ENCODE results near the gene SENP7. TPM values are rescaled to one million over a fixed set of nuclear protein-coding genes. Genes with fewer than 3 reads are reported as not detected.
A peak's percentile ranks its signal among the peaks of the same experiment; 100 is the strongest.

Gene SENP7
- polyA plus RNA-seq (264 and 273 TPM in 2 replicates), polyA minus RNA-seq (257 and 275 TPM in 2 replicates)

- TF ChIP-seq POLR2AphosphoS5 (IDR thresholded peaks at IDR 0.05) = peak; percentile 79
- TF ChIP-seq EZH2 (IDR thresholded peaks at IDR 0.05; ENCODE audit: borderline replicate concordance, insufficient read depth, low read length, poor library complexity, severe bottlenecking) = no peak
- no peak for TF ChIP-seq CTCF (IDR thresholded peaks at IDR 0.05; ENCODE audit: poor library complexity, severe bottlenecking)
- no peak for TF ChIP-seq RAD21 (conservative IDR thresholded peaks at IDR 0.05)
- TF ChIP-seq EP300 (conservative IDR thresholded peaks at IDR 0.05; ENCODE audit: poor library complexity, severe bottlenecking) = peak; percentile 41
- TF ChIP-seq TAF1 (IDR thresholded peaks at IDR 0.05; ENCODE audit: low read depth) = peak; percentile 75
- TF ChIP-seq SMC3 (conservative IDR thresholded peaks at IDR 0.05; ENCODE audit: poor library complexity) = no peak
- TF ChIP-seq REST (IDR thresholded peaks at IDR 0.05; ENCODE audit: borderline replicate concordance) = peak; percentile 87
- TF ChIP-seq MXI1 (conservative IDR thresholded peaks at IDR 0.05; ENCODE audit: poor library complexity, severe bottlenecking) = peak; percentile 63
- Histone ChIP-seq H2AFZ (ENCODE audit: low read depth, low read length) (peak within 1 kb of the TSS; percentile 94), H3K9me2 (ENCODE audit: insufficient read depth, low read length) (no peaks in the 10 kb centered on the region)
These were observed at the start of gene SENP7 for GRCh38 chr3:101512646-101513418. Gene SENP7, minus strand, starts transcription at chr3:101513212. Its CDS starts 82 bp downstream, at chr3:101513130.

GRCh38 chr3:101561630-101562328, 48.8 kb upstream of the SENP7 start, which contains the start of gene TRMT10C:
Gene TRMT10C, plus strand, starts transcription at chr3:101561868. Its CDS starts 2,914 bp downstream, at chr3:101564782.
- Histone ChIP-seq H3K79me2 (replicated peaks; ENCODE audit: insufficient read depth, low read length) (peaks cover 28% of the 10 kb centered on the region), H4K20me1 (ENCODE audit: insufficient read depth) (no peaks in the 10 kb centered on the region), H3K27ac (ENCODE audit: low read length) (peak within 1 kb of the TSS; percentile 82), H3F3A (ENCODE audit: insufficient read depth, low read length, poor library complexity, severe bottlenecking) (no peaks in the 10 kb centered on the region), H3K4me2 (ENCODE audit: low read length) (peak within 1 kb of the TSS; percentile 81), H2AFZ (ENCODE audit: low read depth, low read length) (peak within 1 kb of the TSS; percentile 99), H3K9ac (ENCODE audit: low read length) (peak within 1 kb of the TSS; percentile 81), H3K36me3 (ENCODE audit: insufficient read depth, low read length) (peaks cover 7% of the 10 kb centered on the region), H3K9me3 (ENCODE audit: low read length) (no peaks in the 10 kb centered on the region), H3K4me3 (ENCODE audit: low read length) (peak within 1 kb of the TSS; percentile 91), H3K9me2 (ENCODE audit: insufficient read depth, low read length) (no peaks in the 10 kb centered on the region), H3K27me3 (ENCODE audit: insufficient read depth, low read depth, low read length) (no peaks in the 10 kb centered on the region)
- TF ChIP-seq CTCF (IDR thresholded peaks at IDR 0.05; ENCODE audit: poor library complexity, severe bottlenecking) (no peak), TAF1 (IDR thresholded peaks at IDR 0.05; ENCODE audit: low read depth) (no peak), REST (IDR thresholded peaks at IDR 0.05; ENCODE audit: borderline replicate concordance) (peak; percentile 47), POLR2AphosphoS5 (IDR thresholded peaks at IDR 0.05) (peak; percentile 94), MXI1 (conservative IDR thresholded peaks at IDR 0.05; ENCODE audit: poor library complexity, severe bottlenecking) (peak; percentile 98), RAD21 (conservative IDR thresholded peaks at IDR 0.05) (peak; percentile 30), EZH2 (IDR thresholded peaks at IDR 0.05; ENCODE audit: borderline replicate concordance, insufficient read depth, low read length, poor library complexity, severe bottlenecking) (no peak), SMC3 (conservative IDR thresholded peaks at IDR 0.05; ENCODE audit: poor library complexity) (peak; percentile 42), EP300 (conservative IDR thresholded peaks at IDR 0.05; ENCODE audit: poor library complexity, severe bottlenecking) (peak; percentile 75)

More at GRCh38 chr3:101512646-101513418, at the start of gene SENP7:
- Histone ChIP-seq H3K9me3 (ENCODE audit: low read length) (no peaks in the 10 kb centered on the region), H3K27ac (ENCODE audit: low read length) (peak within 1 kb of the TSS; percentile 98), H3K36me3 (ENCODE audit: insufficient read depth, low read length) (peaks cover 10% of the 10 kb centered on the region), H3K27me3 (ENCODE audit: insufficient read depth, low read depth, low read length) (no peaks in the 10 kb centered on the region), H3K79me2 (replicated peaks; ENCODE audit: insufficient read depth, low read length) (peaks cover 35% of the 10 kb centered on the region), H4K20me1 (ENCODE audit: insufficient read depth) (no peaks in the 10 kb centered on the region), H3K9ac (ENCODE audit: low read length) (peak within 1 kb of the TSS; percentile 98), H3F3A (ENCODE audit: insufficient read depth, low read length, poor library complexity, severe bottlenecking) (no peaks in the 10 kb centered on the region), H3K4me3 (ENCODE audit: low read length) (peak within 1 kb of the TSS; percentile 76), H3K4me2 (ENCODE audit: low read length) (peak within 1 kb of the TSS; percentile 86)

All from neural cell (in vitro differentiated cells).